ENCODE data around the gene NUP93. TPM values are rescaled to one million over a fixed set of nuclear protein-coding genes. Genes with fewer than 3 reads are reported as not detected.

Gene NUP93
- polyA plus RNA-seq, 1 donor from 2014 or later: 237 TPM

- H3F3A ChIP-seq (ENCODE audit: insufficient read depth, low read length, poor library complexity, severe bottlenecking): no peaks in the 10 kb centered on the region
- no peak overlapping the region for H3K9ac ChIP-seq (ENCODE audit: low read length)
- H3K79me2 ChIP-seq (replicated peaks; ENCODE audit: insufficient read depth, low read length): no peaks in the 10 kb centered on the region
- H3K9me2 ChIP-seq (ENCODE audit: insufficient read depth, low read length): no peaks in the 10 kb centered on the region
- H3K4me2 ChIP-seq (ENCODE audit: low read length): no peak overlapping the region
- no peaks in the 10 kb centered on the region for H4K20me1 ChIP-seq (ENCODE audit: insufficient read depth)
- no peak overlapping the region for H3K4me3 ChIP-seq (ENCODE audit: low read length)
- H3K36me3 ChIP-seq (ENCODE audit: insufficient read depth, low read length): no peaks in the 10 kb centered on the region
- TF ChIP-seq RAD21 (conservative IDR thresholded peaks at IDR 0.05): no peak
- TF ChIP-seq TAF1 (IDR thresholded peaks at IDR 0.05; ENCODE audit: low read depth): no peak
- TF ChIP-seq, protein P1, sequence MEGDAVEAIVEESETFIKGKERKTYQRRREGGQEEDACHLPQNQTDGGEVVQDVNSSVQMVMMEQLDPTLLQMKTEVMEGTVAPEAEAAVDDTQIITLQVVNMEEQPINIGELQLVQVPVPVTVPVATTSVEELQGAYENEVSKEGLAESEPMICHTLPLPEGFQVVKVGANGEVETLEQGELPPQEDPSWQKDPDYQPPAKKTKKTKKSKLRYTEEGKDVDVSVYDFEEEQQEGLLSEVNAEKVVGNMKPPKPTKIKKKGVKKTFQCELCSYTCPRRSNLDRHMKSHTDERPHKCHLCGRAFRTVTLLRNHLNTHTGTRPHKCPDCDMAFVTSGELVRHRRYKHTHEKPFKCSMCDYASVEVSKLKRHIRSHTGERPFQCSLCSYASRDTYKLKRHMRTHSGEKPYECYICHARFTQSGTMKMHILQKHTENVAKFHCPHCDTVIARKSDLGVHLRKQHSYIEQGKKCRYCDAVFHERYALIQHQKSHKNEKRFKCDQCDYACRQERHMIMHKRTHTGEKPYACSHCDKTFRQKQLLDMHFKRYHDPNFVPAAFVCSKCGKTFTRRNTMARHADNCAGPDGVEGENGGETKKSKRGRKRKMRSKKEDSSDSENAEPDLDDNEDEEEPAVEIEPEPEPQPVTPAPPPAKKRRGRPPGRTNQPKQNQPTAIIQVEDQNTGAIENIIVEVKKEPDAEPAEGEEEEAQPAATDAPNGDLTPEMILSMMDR (IDR thresholded peaks at IDR 0.05; ENCODE audit: poor library complexity, severe bottlenecking): no peak
- TF ChIP-seq POLR2AphosphoS5 (IDR thresholded peaks at IDR 0.05): no peak
- no peak for TF ChIP-seq EZH2 (IDR thresholded peaks at IDR 0.05; ENCODE audit: borderline replicate concordance, insufficient read depth, low read length, poor library complexity, severe bottlenecking)
- TF ChIP-seq REST (IDR thresholded peaks at IDR 0.05; ENCODE audit: borderline replicate concordance): no peak
- no peak for TF ChIP-seq EP300 (conservative IDR thresholded peaks at IDR 0.05; ENCODE audit: poor library complexity, severe bottlenecking)
- TF ChIP-seq MXI1 (conservative IDR thresholded peaks at IDR 0.05; ENCODE audit: poor library complexity, severe bottlenecking): no peak
- TF ChIP-seq SMC3 (conservative IDR thresholded peaks at IDR 0.05; ENCODE audit: poor library complexity): no peak
- H3K27ac ChIP-seq (ENCODE audit: low read length): no peak overlapping the region
- no peaks in the 10 kb centered on the region for H3K27me3 ChIP-seq (ENCODE audit: insufficient read depth, low read depth, low read length)
- no peak overlapping the region for H2AFZ ChIP-seq (ENCODE audit: low read depth, low read length)
- no peaks in the 10 kb centered on the region for H3K9me3 ChIP-seq (ENCODE audit: low read length)
Measured at GRCh38 chr16:56709443-56710040, 20.4 kb upstream of the NUP93 start.

DNA sequence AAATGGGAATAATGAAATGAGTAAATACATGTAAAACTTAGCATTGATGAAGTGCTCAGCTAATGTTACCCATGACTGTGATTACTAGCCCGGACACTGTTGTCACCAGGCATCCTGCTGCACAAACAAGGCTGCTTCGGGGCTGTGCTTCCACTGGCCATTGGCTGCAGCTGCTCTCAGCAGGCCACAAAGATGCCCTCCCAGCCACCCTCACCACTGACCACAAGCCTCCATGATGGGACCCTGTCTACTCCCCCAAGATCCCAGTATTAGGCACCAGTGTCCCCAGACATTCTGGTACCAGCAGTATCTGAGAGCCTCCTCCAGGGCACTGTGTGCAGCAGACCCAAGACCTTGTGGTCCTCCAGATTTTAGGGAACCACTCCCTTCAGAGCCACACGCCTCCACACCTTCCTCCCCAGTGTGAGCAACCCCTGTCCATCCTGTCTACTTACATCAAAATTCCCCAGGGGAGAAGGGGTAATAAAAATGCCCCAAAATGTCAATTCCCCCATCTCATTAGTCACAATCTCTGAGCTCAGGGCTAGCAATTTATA is 19.7 kb upstream of the NUP93 start:
- no peaks in the 10 kb centered on the region for H3F3A ChIP-seq (ENCODE audit: insufficient read depth, low read length, poor library complexity, severe bottlenecking)

More for the DNA sequence above, 19.7 kb upstream of the NUP93 start:
- Histone ChIP-seq H2AFZ (ENCODE audit: low read depth, low read length) (no peak overlapping the region), H4K20me1 (ENCODE audit: insufficient read depth) (no peaks in the 10 kb centered on the region), H3K27ac (ENCODE audit: low read length) (no peak overlapping the region), H3K9ac (ENCODE audit: low read length) (no peak overlapping the region), H3K4me3 (ENCODE audit: low read length) (no peak overlapping the region), H3K9me2 (ENCODE audit: insufficient read depth, low read length) (no peaks in the 10 kb centered on the region), H3K79me2 (replicated peaks; ENCODE audit: insufficient read depth, low read length) (no peaks in the 10 kb centered on the region), H3K9me3 (ENCODE audit: low read length) (no peaks in the 10 kb centered on the region), H3K27me3 (ENCODE audit: insufficient read depth, low read depth, low read length) (no peaks in the 10 kb centered on the region), H3K36me3 (ENCODE audit: insufficient read depth, low read length) (no peaks in the 10 kb centered on the region), H3K4me2 (ENCODE audit: low read length) (no peak overlapping the region)
- TF ChIP-seq SMC3 (conservative IDR thresholded peaks at IDR 0.05; ENCODE audit: poor library complexity) (no peak), EZH2 (IDR thresholded peaks at IDR 0.05; ENCODE audit: borderline replicate concordance, insufficient read depth, low read length, poor library complexity, severe bottlenecking) (no peak), EP300 (conservative IDR thresholded peaks at IDR 0.05; ENCODE audit: poor library complexity, severe bottlenecking) (no peak), REST (IDR thresholded peaks at IDR 0.05; ENCODE audit: borderline replicate concordance) (no peak), RAD21 (conservative IDR thresholded peaks at IDR 0.05) (no peak), POLR2AphosphoS5 (IDR thresholded peaks at IDR 0.05) (no peak)
- TF ChIP-seq, protein P1 (IDR thresholded peaks at IDR 0.05; ENCODE audit: poor library complexity, severe bottlenecking): no peak
